ENCODE measurements around the gene KIF3A. TPM values are rescaled to one million over a fixed set of nuclear protein-coding genes. Genes with fewer than 3 reads are reported as not detected.

Gene KIF3A
- total RNA-seq, 2 experiments from 2014 or later, result 14.0 to 15.7 TPM

DNA sequence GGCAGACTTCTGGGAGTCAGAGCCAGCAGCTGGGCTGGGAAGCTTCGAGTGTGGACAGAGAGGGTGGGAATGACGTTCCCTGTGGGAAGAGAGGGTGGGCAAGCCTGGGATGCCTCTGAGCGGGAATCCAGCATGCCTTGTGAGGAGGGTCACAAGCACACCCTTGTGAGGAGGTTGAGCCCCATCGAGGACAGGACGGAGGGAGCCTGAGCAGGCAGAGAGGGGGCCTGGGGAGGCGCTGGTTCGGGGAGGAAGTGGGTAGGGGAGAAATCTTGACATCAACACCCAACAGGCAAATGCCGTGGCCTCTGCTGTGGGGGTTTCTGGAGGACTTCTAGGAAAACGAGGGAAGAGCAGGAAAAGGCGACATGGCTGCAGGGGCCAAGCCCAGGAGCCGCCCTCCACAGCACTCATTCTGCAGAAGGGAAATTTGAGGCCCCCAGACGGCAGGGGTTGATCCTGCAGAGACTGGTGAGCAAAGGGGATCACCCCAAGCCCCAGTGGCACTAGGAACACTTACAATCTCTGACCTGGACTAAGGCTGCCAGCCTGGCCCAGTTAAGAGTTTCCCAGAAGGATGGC, 80.5 kb downstream of the KIF3A start:
- DNase-seq (no peak), ATAC-seq (peak; percentile 44)
- ChIA-PET POLR2A (interaction anchor here (0.8 to 1.0 kb wide), 2 partner anchors 100 to 1374 kb away, joined by 3 read pairs; no protein-coding TSS in a partner anchor), CTCF (interaction anchor here (1.1 to 1.6 kb wide), 2 partner anchors 12 to 25 kb away, joined by 4 read pairs; no protein-coding TSS in a partner anchor)
- Mint-ChIP-seq H3K27ac (peak overlapping the region; percentile 72), H3K9me3 (ENCODE audit: insufficient read depth) (no peaks in the 10 kb centered on the region), H3K36me3 (ENCODE audit: low read depth) (no peaks in the 10 kb centered on the region), H3K27me3 (ENCODE audit: low read depth) (peaks cover 6% of the 10 kb centered on the region), H3K4me3 (peak overlapping the region; percentile 51), H3K4me1 (ENCODE audit: low read depth) (peaks cover 30% of the 10 kb centered on the region)

- ATAC-seq, result peak; percentile 55
- no peaks in the 10 kb centered on the region for H3K9me3 Mint-ChIP-seq (ENCODE audit: insufficient read depth)
- peak; percentile 44 for DNase-seq
- H3K4me3 Mint-ChIP-seq, result peak overlapping the region; percentile 51
- CTCF ChIA-PET, result no interaction called here
- peak overlapping the region; percentile 72 for H3K27ac Mint-ChIP-seq
- H3K27me3 Mint-ChIP-seq (ENCODE audit: low read depth), result peaks cover 8% of the 10 kb centered on the region
- peaks cover 24% of the 10 kb centered on the region for H3K4me1 Mint-ChIP-seq (ENCODE audit: low read depth)
- peaks cover 2% of the 10 kb centered on the region for H3K36me3 Mint-ChIP-seq (ENCODE audit: low read depth)
- POLR2A ChIA-PET, result interaction anchor here (0.6 to 1.0 kb wide), 2 partner anchors 73 to 99 kb away, joined by 3 read pairs; no protein-coding TSS in a partner anchor
These were observed 81.2 kb downstream of the KIF3A start for GRCh38 chr5:132655821-132656773.

- Mint-ChIP-seq H3K4me1 (ENCODE audit: low read depth) (peaks cover 21% of the 10 kb centered on the region), H3K4me3 (no peak overlapping the region), H3K9me3 (ENCODE audit: insufficient read depth) (peaks cover under 1% of the 10 kb centered on the region), H3K27ac (no peak overlapping the region), H3K36me3 (ENCODE audit: low read depth) (peaks cover 4% of the 10 kb centered on the region), H3K27me3 (ENCODE audit: low read depth) (peaks cover 8% of the 10 kb centered on the region)
- CTCF ChIA-PET, result no interaction called here
- POLR2A ChIA-PET, result interaction anchor here (0.7 kb wide), 1 partner anchor 40 kb away, joined by 3 read pairs; no protein-coding TSS in a partner anchor
- no peak for DNase-seq
- ATAC-seq, result no peak
These were observed 83.6 kb downstream of the KIF3A start for GRCh38 chr5:132653716-132654115.

GRCh38 chr5:132651838-132652469, 85.4 kb downstream of the KIF3A start:
- Mint-ChIP-seq H3K4me3 (no peak overlapping the region), H3K36me3 (ENCODE audit: low read depth) (peaks cover 17% of the 10 kb centered on the region), H3K27ac (no peak overlapping the region), H3K9me3 (ENCODE audit: insufficient read depth) (peaks cover 9% of the 10 kb centered on the region), H3K27me3 (ENCODE audit: low read depth) (peaks cover 8% of the 10 kb centered on the region), H3K4me1 (ENCODE audit: low read depth) (peaks cover 8% of the 10 kb centered on the region)
- ChIA-PET POLR2A (no interaction called here), CTCF (no interaction called here)
- ATAC-seq, result no peak
- no peak for DNase-seq

GRCh38 chr5:132648355-132648754, 89.0 kb downstream of the KIF3A start:
- Mint-ChIP-seq H3K27ac (no peak overlapping the region), H3K4me1 (ENCODE audit: low read depth) (peaks cover 5% of the 10 kb centered on the region), H3K9me3 (ENCODE audit: insufficient read depth) (peaks cover 9% of the 10 kb centered on the region), H3K27me3 (ENCODE audit: low read depth) (peaks cover 3% of the 10 kb centered on the region), H3K36me3 (ENCODE audit: low read depth) (peaks cover 38% of the 10 kb centered on the region), H3K4me3 (no peak overlapping the region)
- ATAC-seq, result no peak
- ChIA-PET CTCF (interaction anchor here (1.4 to 2.0 kb wide), 2 partner anchors 9 to 59 kb away, joined by 3 to 6 read pairs; no protein-coding TSS in a partner anchor), POLR2A (interaction anchor here (1.0 kb wide), 1 partner anchor 19 kb away, joined by 3 read pairs; no protein-coding TSS in a partner anchor)
- no peak for DNase-seq

GRCh38 chr5:132647473-132647872, 89.9 kb downstream of the KIF3A start:
- ChIA-PET POLR2A (interaction anchor here (1.0 kb wide), 1 partner anchor 20 kb away, joined by 3 read pairs; no protein-coding TSS in a partner anchor), CTCF (interaction anchor here (2.0 kb wide), 1 partner anchor 8 kb away, joined by 6 read pairs; no protein-coding TSS in a partner anchor)
- H3K4me1 Mint-ChIP-seq (ENCODE audit: low read depth), result peaks cover 14% of the 10 kb centered on the region
- peaks cover 47% of the 10 kb centered on the region for H3K36me3 Mint-ChIP-seq (ENCODE audit: low read depth)
- peaks cover 2% of the 10 kb centered on the region for H3K27me3 Mint-ChIP-seq (ENCODE audit: low read depth)
- no peak overlapping the region for H3K4me3 Mint-ChIP-seq
- no peak overlapping the region for H3K27ac Mint-ChIP-seq
- ATAC-seq (no peak), DNase-seq (peak; percentile 9)
- peaks cover 9% of the 10 kb centered on the region for H3K9me3 Mint-ChIP-seq (ENCODE audit: insufficient read depth)

DNA sequence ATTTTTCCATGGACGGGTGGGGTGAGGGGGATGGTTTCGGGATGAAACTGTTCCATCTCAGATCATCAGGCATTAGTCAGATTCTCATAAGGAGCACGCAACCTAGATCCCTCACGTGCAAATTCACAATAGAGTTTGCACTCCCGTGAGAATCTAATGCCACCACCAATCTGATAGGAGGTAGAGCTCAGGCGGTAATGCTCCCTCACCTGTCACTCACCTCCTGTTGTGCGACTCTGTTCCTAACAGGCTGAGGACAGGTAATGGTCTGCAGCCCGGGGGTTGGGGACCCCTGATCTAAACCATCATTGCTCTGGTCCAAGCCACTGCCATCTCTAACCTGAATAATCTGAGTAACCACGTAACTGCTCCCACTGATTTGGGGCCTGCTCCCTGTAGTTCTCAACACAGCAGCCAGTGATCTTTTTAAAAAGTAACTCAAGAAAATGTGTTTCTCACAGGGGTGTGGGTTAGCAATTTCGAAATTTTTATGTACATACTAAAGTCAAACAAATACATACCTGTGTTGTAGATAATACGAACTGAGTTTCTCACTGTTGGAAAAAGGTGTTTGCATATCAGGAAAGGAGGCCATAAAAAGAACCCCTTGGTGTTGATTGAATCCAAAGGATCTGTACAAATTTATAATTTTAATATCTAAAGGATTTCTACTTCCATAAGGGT, 90.6 kb downstream of the KIF3A start:
- ATAC-seq (no peak), DNase-seq (peak; percentile 19)
- Mint-ChIP-seq H3K4me3 (no peak overlapping the region), H3K4me1 (ENCODE audit: low read depth) (peaks cover 22% of the 10 kb centered on the region), H3K27ac (no peak overlapping the region), H3K27me3 (ENCODE audit: low read depth) (peaks cover 2% of the 10 kb centered on the region), H3K9me3 (ENCODE audit: insufficient read depth) (peaks cover 9% of the 10 kb centered on the region), H3K36me3 (ENCODE audit: low read depth) (peaks cover 54% of the 10 kb centered on the region)
- POLR2A ChIA-PET, result interaction anchor here (0.8 kb wide), 1 partner anchor 11 kb away, joined by 3 read pairs; no protein-coding TSS in a partner anchor
- CTCF ChIA-PET, result interaction anchor here (2.0 kb wide), 1 partner anchor 8 kb away, joined by 6 read pairs; no protein-coding TSS in a partner anchor

DNA sequence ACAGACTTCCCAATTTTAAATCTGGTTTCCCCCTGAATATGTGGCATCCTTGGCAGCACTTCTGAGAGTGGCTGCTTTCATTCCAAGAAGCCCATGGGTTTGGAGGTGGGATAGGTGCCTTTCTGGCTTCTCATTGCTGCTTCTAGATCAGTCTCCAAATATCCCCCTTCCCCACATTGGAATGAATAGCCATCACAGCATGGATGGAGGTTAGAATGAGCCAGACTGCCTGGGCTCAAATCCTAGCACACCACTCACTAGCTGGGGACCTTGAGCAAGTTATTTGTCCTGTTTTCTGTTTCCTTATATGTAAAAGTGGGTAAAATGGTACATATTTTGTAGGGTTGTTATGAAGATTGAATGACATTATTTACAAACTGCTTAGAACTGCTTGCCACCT, 93.2 kb downstream of the KIF3A start:
- no peak overlapping the region for H3K4me3 Mint-ChIP-seq
- no peaks in the 10 kb centered on the region for H3K27me3 Mint-ChIP-seq (ENCODE audit: low read depth)
- CTCF ChIA-PET, result interaction anchor here (1.8 kb wide), 2 partner anchors 14 to 117 kb away, joined by 4 to 6 read pairs; partner anchors contain the start of gene IL13
- POLR2A ChIA-PET, result no interaction called here
- ATAC-seq, result no peak
- H3K36me3 Mint-ChIP-seq (ENCODE audit: low read depth), result peaks cover 64% of the 10 kb centered on the region
- no peak for DNase-seq
- peaks cover 47% of the 10 kb centered on the region for H3K4me1 Mint-ChIP-seq (ENCODE audit: low read depth)
- H3K9me3 Mint-ChIP-seq (ENCODE audit: insufficient read depth), result peaks cover 9% of the 10 kb centered on the region
- no peak overlapping the region for H3K27ac Mint-ChIP-seq

Other genes with a start within 250 kb of the KIF3A start
- 100 to 1,000 TPM; 221 to 228 TPM for gene IRF1, start 246.8 kb downstream of the KIF3A start, total RNA-seq
- gene IL5, start 194.0 kb downstream of the KIF3A start, total RNA-seq, result under 1 TPM in 1 of 2 experiments, not detected in 1; 0.71 TPM
- 10 to 100 TPM; 30.4 to 34.5 TPM for gene RAD50, start 180.6 kb downstream of the KIF3A start, total RNA-seq
- 1 to 10 TPM; 1.4 to 1.6 TPM for gene IL13, start 79.4 kb downstream of the KIF3A start, total RNA-seq
- not detected for gene IL4, start 63.6 kb downstream of the KIF3A start, total RNA-seq
- 1 to 10 TPM; 8.3 to 9.5 TPM for gene CCNI2, start 9.9 kb upstream of the KIF3A start, total RNA-seq
- 10 to 100 TPM; 35.1 to 35.3 TPM for gene SEPTIN8, start 39.7 kb upstream of the KIF3A start, total RNA-seq
- not detected for gene SOWAHA, start 75.8 kb upstream of the KIF3A start, total RNA-seq
- 1 to 10 TPM; 2.9 to 3.3 TPM for gene SHROOM1, start 93.1 kb upstream of the KIF3A start, total RNA-seq
- gene GDF9, start 128.9 kb upstream of the KIF3A start, total RNA-seq, result under 1 TPM; 0.52 to 0.92 TPM
- 100 to 1,000 TPM; 381 to 396 TPM for gene UQCRQ, start 129.1 kb upstream of the KIF3A start, total RNA-seq
- gene LEAP2, start 136.1 kb upstream of the KIF3A start, total RNA-seq, result 1 to 10 TPM; 3.4 to 3.7 TPM
- 10 to 100 TPM; 27.2 to 30.3 TPM for gene AFF4, start 226.1 kb upstream of the KIF3A start, total RNA-seq